Mononuclear cell (primary cell): ENCODE measurements around the gene VWA3A. TPM values are rescaled to one million over a fixed set of nuclear protein-coding genes. Genes with fewer than 3 reads are reported as not detected.

Source experiments
- H3K27me3 ChIP-seq: 2 replicates; pipeline ENCODE4 v1.6.0; 2011; ENCODE audit warnings: low read length, control low read depth; ENCODE audit not compliant: insufficient read depth
- H3K4me1 ChIP-seq: 2 replicates; pipeline ENCODE4 v1.5.1; 2011; ENCODE audit warnings: mild to moderate bottlenecking, low read length, control low read depth; ENCODE audit not compliant: insufficient read depth
- H3K4me3 ChIP-seq: 2 replicates; pipeline ENCODE4 v1.5.1; 2011; ENCODE audit warnings: mild to moderate bottlenecking, low read length, moderate library complexity
- H3K9me3 ChIP-seq: 2 replicates; pipeline ENCODE4 v1.5.1; 2011; ENCODE audit warnings: low read depth, mild to moderate bottlenecking, control low read depth, low read length
- total RNA-seq: library from RNA; depleted of rRNA; stranded (reverse); fragments of >200 nt; gene quantifications from one replicate; pipeline ENCODE4 v1.2.3, GENCODE V29; 2012

The VWA3A gene
- total RNA-seq, 1 donor = 0.10 TPM

DNA sequence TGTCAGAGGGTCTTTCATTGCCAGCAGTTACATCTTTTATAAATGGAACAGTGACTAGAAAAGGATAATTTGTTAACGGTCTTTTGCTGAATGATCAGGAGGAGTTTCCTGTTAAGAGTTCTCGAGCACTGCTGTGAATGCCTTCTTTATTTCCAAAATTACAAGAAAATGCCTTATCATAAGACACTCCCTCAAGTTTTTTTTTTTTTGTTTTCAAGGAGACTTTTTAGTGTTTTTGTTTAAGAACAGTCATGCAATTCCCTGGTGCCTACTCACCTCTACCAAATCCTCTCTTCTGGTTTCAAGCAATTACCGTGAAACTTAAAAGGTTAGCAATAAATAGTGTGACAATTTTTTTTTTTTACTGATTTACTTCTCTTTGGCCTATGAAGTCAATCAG lies 19.0 kb upstream of the VWA3A start:
- Histone ChIP-seq H3K9me3 (no peaks in the 10 kb centered on the region), H3K4me1 (no peaks in the 10 kb centered on the region), H3K27me3 (no peaks in the 10 kb centered on the region), H3K4me3 (no peak overlapping the region)

DNA sequence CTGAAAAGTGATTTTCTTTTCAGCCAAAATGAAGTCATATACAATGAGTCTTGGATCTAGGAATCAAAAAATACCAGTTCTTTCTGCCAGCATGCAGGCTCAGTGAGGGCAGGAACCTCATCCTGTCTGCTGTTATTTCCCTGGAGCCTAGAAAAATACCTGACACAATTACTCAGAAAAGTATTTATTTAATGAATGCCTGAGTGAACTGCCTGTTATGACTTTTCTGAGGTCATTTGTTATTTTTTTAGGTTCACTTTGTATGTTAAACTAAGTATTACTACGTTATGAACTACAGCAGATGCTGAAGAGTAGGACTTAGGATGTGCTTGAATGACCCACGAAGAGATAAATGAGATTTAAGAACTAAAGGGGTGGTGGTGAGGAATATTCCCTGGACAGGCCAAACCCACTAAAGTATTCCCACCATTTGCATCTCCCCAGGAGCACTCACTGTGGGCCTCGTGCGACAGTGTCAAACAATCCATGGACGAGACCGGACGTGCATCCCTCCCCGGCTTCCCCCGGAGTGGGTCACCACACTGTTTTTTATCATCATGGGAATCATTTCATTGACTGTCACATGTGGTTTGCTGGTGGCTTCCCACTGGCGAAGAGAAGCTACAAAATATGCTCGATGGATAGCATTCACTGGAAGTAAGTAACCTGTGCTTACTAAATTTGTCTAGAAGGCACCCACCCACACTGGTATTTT lies 17.1 kb upstream of the VWA3A start:
- H3K4me3 ChIP-seq = no peak overlapping the region
- H3K9me3 ChIP-seq = no peaks in the 10 kb centered on the region
- H3K27me3 ChIP-seq = no peaks in the 10 kb centered on the region
- H3K4me1 ChIP-seq = no peaks in the 10 kb centered on the region

DNA sequence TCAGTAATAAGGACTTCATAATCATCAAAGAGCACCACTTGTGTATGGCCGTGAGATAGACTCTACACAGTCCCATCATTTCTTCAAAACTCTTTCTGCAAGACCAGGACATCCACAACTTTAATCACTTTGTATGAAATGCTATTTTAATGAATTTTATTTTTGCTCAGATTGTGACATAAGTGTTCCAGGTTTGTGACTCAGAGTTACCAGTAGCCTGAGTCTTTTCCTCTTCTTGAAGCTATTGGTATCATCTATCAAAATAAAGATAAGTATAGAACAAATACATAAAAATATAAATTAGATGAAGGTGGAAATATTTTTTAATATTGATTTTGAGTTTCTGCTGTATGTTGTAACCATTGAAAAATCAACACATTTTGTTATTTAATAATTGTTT lies 16.6 kb upstream of the VWA3A start:
- H3K4me1 ChIP-seq = no peaks in the 10 kb centered on the region
- no peaks in the 10 kb centered on the region for H3K27me3 ChIP-seq
- no peaks in the 10 kb centered on the region for H3K9me3 ChIP-seq
- H3K4me3 ChIP-seq = no peak overlapping the region

DNA sequence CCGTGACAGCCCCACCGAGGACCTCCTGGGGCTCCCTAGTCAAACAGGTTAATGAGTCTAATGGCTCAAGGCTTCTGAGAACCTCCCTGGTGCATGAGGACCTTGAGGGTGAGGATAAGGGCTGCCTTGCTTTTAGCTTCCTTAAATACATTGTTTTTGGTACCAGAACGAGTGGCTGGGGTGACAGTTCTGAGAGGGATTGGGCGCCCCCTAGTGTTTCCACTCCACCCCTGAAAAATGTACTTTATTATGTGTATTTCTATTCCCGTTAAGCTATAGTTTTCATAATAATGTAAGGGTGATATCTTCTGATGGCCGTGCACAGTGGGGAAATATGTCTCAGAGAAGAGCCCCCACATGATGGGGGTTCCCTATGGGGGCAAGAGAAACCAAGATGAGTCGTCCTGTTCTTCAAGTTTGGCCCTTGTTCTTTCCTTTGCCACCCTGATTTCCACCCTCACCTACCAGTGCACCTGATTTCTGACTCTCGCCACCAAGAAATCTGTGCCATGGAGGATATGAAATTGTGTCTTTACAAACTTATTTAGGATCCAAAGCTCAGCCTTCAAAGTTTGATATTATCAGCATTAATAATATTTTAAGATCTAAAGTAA lies 14.5 kb upstream of the VWA3A start:
- Histone ChIP-seq H3K4me1 (no peaks in the 10 kb centered on the region), H3K4me3 (no peak overlapping the region), H3K9me3 (no peaks in the 10 kb centered on the region), H3K27me3 (no peaks in the 10 kb centered on the region)

DNA sequence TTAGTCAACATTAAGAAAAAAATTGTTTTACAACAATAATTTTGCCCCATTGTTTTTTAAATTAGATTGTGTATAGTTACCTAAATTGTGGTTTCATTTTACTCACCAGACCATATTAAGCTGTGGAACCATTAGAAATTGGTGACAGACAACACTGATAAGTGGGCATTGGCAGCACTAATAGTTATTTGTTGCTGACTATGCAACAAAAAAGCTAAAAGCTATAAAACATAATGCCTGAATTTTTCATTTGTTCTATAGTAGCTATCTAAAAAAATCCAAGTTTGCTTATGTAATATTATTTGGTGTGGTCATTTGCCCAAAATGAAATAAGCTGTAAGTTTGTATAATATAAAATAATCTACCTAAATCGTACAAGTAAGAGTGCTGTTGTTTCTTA lies 13.7 kb upstream of the VWA3A start:
- H3K4me3 ChIP-seq = no peak overlapping the region
- no peaks in the 10 kb centered on the region for H3K4me1 ChIP-seq
- no peaks in the 10 kb centered on the region for H3K27me3 ChIP-seq
- no peaks in the 10 kb centered on the region for H3K9me3 ChIP-seq

DNA sequence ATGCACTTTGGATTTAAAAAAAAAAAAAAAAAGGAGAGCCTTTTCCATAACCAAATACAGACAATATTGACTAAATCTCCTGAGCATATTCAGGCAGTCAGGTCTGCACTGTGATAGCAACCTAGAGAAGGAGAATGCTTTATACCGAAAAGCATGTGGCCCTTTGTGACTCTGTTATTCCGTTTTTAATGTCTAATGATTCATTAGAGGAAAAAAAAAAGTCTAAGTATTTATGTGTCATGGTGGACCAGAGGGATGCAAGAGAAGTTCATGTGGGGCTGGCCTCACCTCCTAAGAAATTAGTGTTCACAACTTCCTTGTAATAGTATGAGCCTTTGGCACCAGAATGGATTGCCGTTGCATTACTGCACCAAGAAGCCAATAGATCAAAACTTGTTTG lies 11.3 kb upstream of the VWA3A start:
- no peak overlapping the region for H3K4me3 ChIP-seq
- H3K4me1 ChIP-seq = no peaks in the 10 kb centered on the region
- H3K27me3 ChIP-seq = no peaks in the 10 kb centered on the region
- H3K9me3 ChIP-seq = no peaks in the 10 kb centered on the region

DNA sequence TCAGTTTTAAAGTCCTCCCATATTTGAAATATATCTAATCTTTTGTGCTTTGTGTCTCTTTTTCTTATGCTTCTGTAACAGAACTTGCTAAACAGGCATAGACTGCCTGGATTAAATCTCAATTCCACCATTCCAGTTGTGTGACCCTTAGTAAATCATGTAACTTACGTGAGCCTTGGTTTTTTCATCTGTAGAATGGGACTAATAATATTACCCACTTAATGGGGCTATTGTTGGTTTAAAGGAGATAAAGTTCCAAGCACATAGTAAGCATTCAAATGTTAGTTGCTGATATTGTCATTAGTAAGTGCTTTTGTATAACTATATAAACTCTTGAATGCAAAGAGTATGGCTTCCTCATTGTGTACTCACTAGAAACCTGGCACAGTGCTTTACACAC lies 5.9 kb upstream of the VWA3A start:
- no peak overlapping the region for H3K4me3 ChIP-seq
- no peaks in the 10 kb centered on the region for H3K4me1 ChIP-seq
- no peaks in the 10 kb centered on the region for H3K9me3 ChIP-seq
- H3K27me3 ChIP-seq = no peaks in the 10 kb centered on the region

DNA sequence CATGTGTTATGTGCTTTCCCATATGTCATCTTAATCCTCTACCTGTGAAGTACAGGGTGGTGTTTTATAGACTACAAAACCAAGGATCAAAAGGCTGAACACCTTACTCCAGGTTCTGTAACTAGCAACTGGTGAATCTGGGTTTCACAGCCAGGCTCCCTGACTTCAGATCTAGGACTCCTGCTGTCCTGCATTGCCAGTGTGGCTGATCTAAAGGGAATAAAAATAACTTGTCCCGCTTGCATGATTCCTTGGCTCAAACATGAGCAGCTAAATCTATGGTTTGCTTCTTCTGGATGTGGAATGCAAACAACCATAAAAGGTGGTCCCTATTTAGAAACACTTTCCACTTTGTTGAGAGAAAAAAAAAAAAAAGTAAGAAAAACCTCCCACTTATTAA lies 3.7 kb upstream of the VWA3A start:
- Histone ChIP-seq H3K27me3 (no peaks in the 10 kb centered on the region), H3K4me1 (no peaks in the 10 kb centered on the region), H3K9me3 (no peaks in the 10 kb centered on the region), H3K4me3 (no peak overlapping the region)

DNA sequence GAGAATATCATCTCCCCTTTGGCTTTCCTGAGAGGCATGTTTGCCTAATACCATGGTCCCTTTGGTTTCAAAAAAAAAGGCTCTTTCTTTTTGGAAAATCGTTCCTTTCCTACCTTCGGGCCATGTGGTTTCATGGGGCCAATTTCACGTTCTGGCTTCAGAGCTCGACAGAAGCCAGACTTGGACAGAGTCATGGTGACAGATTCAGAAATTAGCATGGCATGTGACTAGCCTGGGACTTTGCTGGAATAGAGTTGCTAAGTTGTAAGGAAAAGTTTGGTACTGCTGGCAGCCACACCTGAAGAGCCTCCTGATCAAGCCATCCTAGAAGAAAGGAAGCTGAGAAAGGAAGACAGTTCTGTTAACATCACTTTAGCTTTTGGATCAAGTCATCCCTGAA lies 2.4 kb upstream of the VWA3A start:
- no peaks in the 10 kb centered on the region for H3K27me3 ChIP-seq
- H3K4me3 ChIP-seq = no peak overlapping the region
- H3K4me1 ChIP-seq = no peaks in the 10 kb centered on the region
- no peaks in the 10 kb centered on the region for H3K9me3 ChIP-seq

DNA sequence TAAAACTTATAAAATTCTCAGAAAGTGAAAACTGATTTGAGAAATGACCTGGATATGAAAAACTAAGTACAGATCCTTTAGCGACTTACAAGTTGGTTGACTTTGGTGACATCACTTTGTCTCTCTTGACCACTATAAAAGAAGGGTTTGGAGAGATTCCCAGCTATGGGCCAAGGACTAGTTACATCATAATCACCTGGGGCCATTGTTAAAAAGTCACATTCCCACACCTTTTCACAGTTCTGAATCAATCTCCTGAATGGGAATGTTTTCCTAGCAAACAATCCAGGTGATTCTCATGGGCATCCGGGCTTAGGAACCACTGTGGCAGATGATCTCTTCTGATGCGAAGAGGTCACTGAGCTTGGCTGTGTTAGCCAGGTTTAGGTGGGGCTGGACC lies 620 bp upstream of the VWA3A start:
- H3K4me1 ChIP-seq = no peaks in the 10 kb centered on the region
- no peaks in the 10 kb centered on the region for H3K9me3 ChIP-seq
- H3K27me3 ChIP-seq = no peaks in the 10 kb centered on the region
- no peak overlapping the region for H3K4me3 ChIP-seq

DNA sequence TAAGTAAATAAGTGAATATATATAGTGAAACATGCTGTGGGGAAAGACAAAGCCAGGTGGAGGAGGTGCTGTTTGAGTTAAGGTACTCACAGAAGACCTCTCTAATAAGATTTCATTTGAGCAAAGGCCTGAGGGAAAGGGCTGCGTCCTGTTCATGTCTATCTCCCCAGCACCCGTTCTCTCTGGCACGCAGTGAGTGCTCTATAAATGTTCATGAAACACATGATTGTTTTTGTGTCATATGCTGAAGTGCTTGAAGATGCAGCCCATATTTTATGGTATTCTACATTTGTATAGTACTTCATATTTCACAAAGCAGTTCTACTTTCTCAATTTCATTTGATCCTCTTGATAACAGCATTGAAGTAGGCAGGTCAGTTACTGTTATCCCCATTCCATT lies 990 bp downstream of the VWA3A start:
- Histone ChIP-seq H3K4me1 (no peaks in the 10 kb centered on the region), H3K9me3 (no peaks in the 10 kb centered on the region), H3K27me3 (no peaks in the 10 kb centered on the region), H3K4me3 (no peak overlapping the region)

DNA sequence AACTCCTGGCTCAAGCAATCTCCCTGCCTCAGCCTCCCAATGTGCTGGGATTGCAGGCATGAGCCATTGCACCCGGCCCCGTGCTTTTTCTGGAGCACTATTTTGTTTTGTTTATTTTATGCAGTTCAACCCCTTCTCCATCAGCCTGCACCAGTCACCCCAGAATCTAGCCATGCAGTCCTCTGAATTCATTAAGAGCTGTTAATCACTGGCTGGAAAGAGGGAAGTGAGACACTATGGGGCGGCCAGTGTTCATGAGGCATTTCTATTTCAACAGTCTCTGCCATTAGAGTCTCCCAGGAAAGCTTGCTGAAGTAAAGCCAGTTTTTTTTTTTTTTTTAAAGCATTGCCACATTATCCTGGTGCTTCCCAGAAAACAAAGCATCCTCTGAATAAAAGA lies 1.7 kb downstream of the VWA3A start:
- H3K9me3 ChIP-seq = no peaks in the 10 kb centered on the region
- H3K27me3 ChIP-seq = no peaks in the 10 kb centered on the region
- H3K4me3 ChIP-seq = no peak overlapping the region
- no peaks in the 10 kb centered on the region for H3K4me1 ChIP-seq

DNA sequence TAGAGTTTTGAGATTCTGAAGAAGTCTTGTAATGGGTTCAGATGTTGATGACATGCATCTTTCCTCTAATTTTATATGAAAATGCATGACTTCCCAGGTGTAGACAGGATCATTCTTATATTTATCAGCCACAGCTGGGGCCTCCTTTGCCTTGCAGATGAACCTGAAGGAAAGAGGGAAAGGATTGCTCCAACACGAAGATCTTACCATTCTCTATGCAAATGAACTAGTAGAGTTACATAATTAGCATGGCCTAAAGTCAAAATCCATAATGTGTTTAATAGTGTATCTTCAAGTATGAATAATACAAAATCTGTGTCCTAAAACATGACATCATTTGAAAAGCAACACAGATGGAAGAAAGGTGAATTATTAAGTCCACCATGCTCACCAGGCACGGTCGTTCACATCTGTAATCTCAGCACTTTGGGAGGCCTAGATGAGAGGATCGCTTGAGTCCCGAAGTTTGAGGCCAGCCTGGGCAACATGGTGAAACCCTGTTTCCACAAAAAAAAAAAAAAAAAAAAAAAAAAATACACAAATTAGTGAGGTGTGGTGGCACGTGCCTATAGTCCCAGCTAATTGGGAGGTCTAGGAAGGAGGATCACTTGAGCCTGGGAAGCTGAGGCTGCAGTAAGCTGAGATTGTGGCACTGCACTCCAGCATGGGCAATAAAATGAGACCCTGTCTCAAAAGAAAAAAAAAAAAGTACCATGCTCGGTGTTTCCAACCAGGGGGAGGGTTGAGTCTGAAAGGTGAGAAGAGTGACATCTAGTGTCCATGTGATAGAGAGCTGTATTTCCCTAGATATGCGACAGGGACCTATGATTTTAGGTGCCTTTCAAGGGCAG lies 6.3 kb downstream of the VWA3A start:
- Histone ChIP-seq H3K9me3 (no peaks in the 10 kb centered on the region), H3K4me1 (no peaks in the 10 kb centered on the region), H3K4me3 (no peak overlapping the region), H3K27me3 (no peaks in the 10 kb centered on the region)

DNA sequence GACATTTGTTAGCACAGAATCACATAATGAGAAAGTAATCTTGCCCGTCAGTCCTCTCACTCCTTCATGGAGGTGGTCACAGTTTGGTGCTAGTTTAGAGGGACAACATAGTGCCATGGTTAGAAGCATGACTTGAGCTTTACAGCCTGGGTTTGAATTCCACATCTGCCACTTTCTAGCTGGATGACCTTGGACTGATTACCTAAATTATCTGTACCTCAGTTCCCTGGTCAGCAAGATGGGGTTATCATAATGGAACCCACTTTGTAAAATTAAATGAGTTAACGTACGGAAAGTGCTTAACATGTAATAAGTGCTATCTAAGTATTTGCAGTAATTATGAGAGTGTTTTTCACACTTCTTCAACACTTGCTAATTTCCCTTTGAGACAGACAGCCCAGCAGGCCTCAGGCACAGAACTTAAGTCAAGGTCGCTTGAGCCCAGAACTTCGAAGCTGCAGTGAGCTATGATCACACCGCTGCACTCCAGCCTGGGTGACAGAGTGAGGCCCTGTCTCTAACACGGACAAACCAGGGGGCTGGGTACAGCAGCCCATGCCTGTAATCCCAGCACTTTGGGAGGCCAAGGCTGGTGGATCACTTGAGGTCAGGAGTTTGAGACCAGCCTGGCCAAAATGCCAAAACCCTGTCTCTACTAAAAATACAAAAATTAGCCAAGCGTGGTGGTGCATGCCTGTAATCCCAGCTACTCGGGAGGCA lies 7.1 kb downstream of the VWA3A start:
- H3K4me1 ChIP-seq = no peaks in the 10 kb centered on the region
- no peaks in the 10 kb centered on the region for H3K9me3 ChIP-seq
- no peaks in the 10 kb centered on the region for H3K27me3 ChIP-seq
- H3K4me3 ChIP-seq = no peak overlapping the region

DNA sequence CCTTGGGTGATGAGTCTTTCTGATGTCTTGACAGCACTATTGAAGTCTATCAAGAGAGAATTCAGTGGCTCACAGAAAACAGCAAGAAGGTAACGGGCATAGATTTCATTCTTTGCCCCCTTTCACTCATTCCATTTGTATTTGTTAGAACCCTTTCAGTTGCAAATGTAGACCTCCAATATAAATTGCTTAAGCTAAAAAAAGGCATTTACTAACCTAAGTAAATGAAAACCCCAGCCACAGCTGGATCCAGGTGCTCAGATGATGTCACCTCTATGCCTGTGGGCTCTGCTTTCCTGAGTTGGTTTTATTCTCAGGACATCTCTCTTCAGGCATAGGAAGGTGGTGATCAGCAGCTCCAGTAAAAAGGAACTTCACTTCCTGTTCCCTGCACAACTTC lies 11.1 kb downstream of the VWA3A start:
- no peaks in the 10 kb centered on the region for H3K9me3 ChIP-seq
- H3K27me3 ChIP-seq = no peaks in the 10 kb centered on the region
- no peaks in the 10 kb centered on the region for H3K4me1 ChIP-seq
- no peak overlapping the region for H3K4me3 ChIP-seq
